NOMO-1 treated with dmso at 0.1 percent for 144 hours (cell line): ENCODE results near the gene BLCAP.

Experiments
- DNase-seq: peaks from one replicate; lab custom pipeline; 2025; ENCODE audit not compliant: unreplicated experiment; lab: John Stamatoyannopoulos, UW

BLCAP gene

GRCh38 chr20:37518059-37518458, 9.6 kb downstream of the BLCAP start:
- DNase-seq = no peak

- DNase-seq = no peak
These were observed 10.6 kb downstream of the BLCAP start for GRCh38 chr20:37516811-37517750.

- DNase-seq = no peak
These were observed 11.8 kb downstream of the BLCAP start for GRCh38 chr20:37515876-37516275.

- no peak for DNase-seq
These were observed 13.8 kb downstream of the BLCAP start for GRCh38 chr20:37513779-37514359.

GRCh38 chr20:37511610-37512275, 15.9 kb downstream of the BLCAP start:
- no peak for DNase-seq

GRCh38 chr20:37510226-37510625, 17.4 kb downstream of the BLCAP start:
- no peak for DNase-seq

- DNase-seq = no peak
These were observed 21.4 kb downstream of the BLCAP start for GRCh38 chr20:37506152-37506725.

- no peak for DNase-seq
These were observed 22.2 kb downstream of the BLCAP start for GRCh38 chr20:37505263-37506151.

GRCh38 chr20:37504404-37505096, 23.1 kb downstream of the BLCAP start:
- DNase-seq = no peak

- DNase-seq = no peak
These were observed 24.3 kb downstream of the BLCAP start for GRCh38 chr20:37503256-37503927.

GRCh38 chr20:37502654-37503053, 25.0 kb downstream of the BLCAP start:
- DNase-seq = no peak

GRCh38 chr20:37501940-37502339, 25.7 kb downstream of the BLCAP start:
- no peak for DNase-seq

GRCh38 chr20:37500311-37500710, 27.4 kb downstream of the BLCAP start:
- DNase-seq = no peak

GRCh38 chr20:37498066-37498665, 29.5 kb downstream of the BLCAP start:
- no peak for DNase-seq

- no peak for DNase-seq
These were observed 32.9 kb downstream of the BLCAP start for GRCh38 chr20:37494796-37495195.

GRCh38 chr20:37494301-37494700, 33.4 kb downstream of the BLCAP start:
- DNase-seq = no peak

- DNase-seq = no peak
These were observed 34.7 kb downstream of the BLCAP start for GRCh38 chr20:37492945-37493344.

- no peak for DNase-seq
These were observed 35.5 kb downstream of the BLCAP start for GRCh38 chr20:37492096-37492625.
